HTERT RPE-1 (cell line): Measurements from ENCODE around the gene IFNL1.
"Not testable (repeated sequence)": the region's sequence is repeated elsewhere in the genome, so short reads cannot be mapped to it uniquely, and the experiment has no call there.

Experiments used
- in situ Hi-C: fragments of 300-500 bp; cut with MboI; formaldehyde crosslinking; loops from 4 replicates; pipeline ENCODE4 v1.14.3; 2020; ENCODE audit warnings: low sequenced_read_pairs

IFNL1 gene

GRCh38 chr19:39329948-39330347 is 33.7 kb downstream of the IFNL1 start:
- in situ Hi-C loops = no loop called here

- in situ Hi-C loops = no loop called here
Measured at GRCh38 chr19:39332293-39332692, 36.1 kb downstream of the IFNL1 start.

GRCh38 chr19:39332738-39333137 is 36.5 kb downstream of the IFNL1 start:
- in situ Hi-C loops = not testable (repeated sequence)

GRCh38 chr19:39333507-39333906 is 37.3 kb downstream of the IFNL1 start:
- in situ Hi-C loops = no loop called here

- in situ Hi-C loops = no loop called here
Measured at GRCh38 chr19:39334444-39334976, 38.3 kb downstream of the IFNL1 start.

- in situ Hi-C loops = no loop called here
Measured at GRCh38 chr19:39335168-39335548, 39.0 kb downstream of the IFNL1 start.

- in situ Hi-C loops = no loop called here
Measured at GRCh38 chr19:39336483-39336882, 40.3 kb downstream of the IFNL1 start.

GRCh38 chr19:39339674-39340073 is 43.5 kb downstream of the IFNL1 start:
- in situ Hi-C loops = no loop called here

GRCh38 chr19:39340156-39340555 is 43.9 kb downstream of the IFNL1 start:
- in situ Hi-C loops = not testable (repeated sequence)

GRCh38 chr19:39341129-39341718 is 45.0 kb downstream of the IFNL1 start:
- in situ Hi-C loops = no loop called here

- in situ Hi-C loops = no loop called here
Measured at GRCh38 chr19:39341719-39342604, 45.8 kb downstream of the IFNL1 start, which contains the start of gene SAMD4B. Gene SAMD4B (plus strand): TSS chr19:39342421. CDS start chr19:39356894, 14,473 bp downstream.

- in situ Hi-C loops = no loop called here
Measured at GRCh38 chr19:39342647-39343305, 46.6 kb downstream of the IFNL1 start.

GRCh38 chr19:39345956-39346355 is 49.7 kb downstream of the IFNL1 start:
- in situ Hi-C loops = no loop called here

- in situ Hi-C loops = no loop called here
Measured at GRCh38 chr19:39347332-39348164, 51.3 kb downstream of the IFNL1 start.
